Suprapubic skin (tissue), 4 donors: Measurements from ENCODE around the gene MYH6.
"Not testable (repeated sequence)": the region's sequence is repeated elsewhere in the genome, so short reads cannot be mapped to it uniquely, and the experiment has no call there.

ENCODE experiments used
- EP300 ChIP-seq: sonication (generic); formaldehyde crosslinking; IDR thresholded peaks from one replicate; pipeline ENCODE4 v1.6.1; 2017; ENCODE audit warnings: antibody characterized with exemption
- POLR2A ChIP-seq, 2 donors: fragments of 450-650 bp; IDR thresholded peaks; one replicate each; pipeline ENCODE4 v1.6.1; 2017; ENCODE audit warnings: antibody characterized with exemption in 2 of 2, mild to moderate bottlenecking in 2 of 2, moderate library complexity in 2 of 2
- POLR2AphosphoS5 ChIP-seq, 3 donors: sonication (generic); formaldehyde crosslinking; IDR thresholded peaks; one replicate each; pipeline ENCODE4 v1.6.1; 2017; ENCODE audit warnings: antibody characterized with exemption in 3 of 3
- TF ChIP-seq, protein P1 (sequence below), 2 donors: fragments of 200-600 bp in 1 of 2; fragments of 450-650 bp in 1 of 2; sonication (generic) in 1 of 2; IDR thresholded peaks; one replicate each; pipeline ENCODE4 v1.5.1; 2016 to 2019; ENCODE audit warnings: antibody characterized with exemption in 2 of 2, mild to moderate bottlenecking in 1 of 2, moderate library complexity in 1 of 2

DNA sequence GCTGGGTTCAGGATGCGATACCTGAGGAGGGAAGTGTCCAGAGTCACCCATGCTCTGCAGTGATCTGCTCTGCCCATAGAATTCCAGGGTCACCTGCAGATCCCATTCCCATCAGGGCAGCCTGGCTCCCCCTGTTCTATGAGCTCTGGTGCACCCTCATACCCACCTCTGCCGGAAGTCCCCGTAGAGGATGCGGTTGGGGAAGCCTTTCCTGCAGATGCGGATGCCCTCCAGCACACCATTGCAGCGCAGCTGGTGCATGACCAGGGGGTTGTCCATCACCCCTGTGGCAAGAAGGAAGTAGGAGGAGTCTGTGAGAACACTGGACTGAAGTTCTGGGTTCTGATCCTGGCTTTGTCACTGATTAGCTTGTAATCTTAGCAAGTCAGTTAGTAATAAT, 17.7 kb upstream of the MYH6 start:
- TF ChIP-seq POLR2AphosphoS5 (IDR thresholded peaks at IDR 0.05); POLR2A (IDR thresholded peaks at IDR 0.05); EP300: not testable (repeated sequence)
- TF ChIP-seq, protein P1, sequence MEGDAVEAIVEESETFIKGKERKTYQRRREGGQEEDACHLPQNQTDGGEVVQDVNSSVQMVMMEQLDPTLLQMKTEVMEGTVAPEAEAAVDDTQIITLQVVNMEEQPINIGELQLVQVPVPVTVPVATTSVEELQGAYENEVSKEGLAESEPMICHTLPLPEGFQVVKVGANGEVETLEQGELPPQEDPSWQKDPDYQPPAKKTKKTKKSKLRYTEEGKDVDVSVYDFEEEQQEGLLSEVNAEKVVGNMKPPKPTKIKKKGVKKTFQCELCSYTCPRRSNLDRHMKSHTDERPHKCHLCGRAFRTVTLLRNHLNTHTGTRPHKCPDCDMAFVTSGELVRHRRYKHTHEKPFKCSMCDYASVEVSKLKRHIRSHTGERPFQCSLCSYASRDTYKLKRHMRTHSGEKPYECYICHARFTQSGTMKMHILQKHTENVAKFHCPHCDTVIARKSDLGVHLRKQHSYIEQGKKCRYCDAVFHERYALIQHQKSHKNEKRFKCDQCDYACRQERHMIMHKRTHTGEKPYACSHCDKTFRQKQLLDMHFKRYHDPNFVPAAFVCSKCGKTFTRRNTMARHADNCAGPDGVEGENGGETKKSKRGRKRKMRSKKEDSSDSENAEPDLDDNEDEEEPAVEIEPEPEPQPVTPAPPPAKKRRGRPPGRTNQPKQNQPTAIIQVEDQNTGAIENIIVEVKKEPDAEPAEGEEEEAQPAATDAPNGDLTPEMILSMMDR (IDR thresholded peaks at IDR 0.05) = not testable (repeated sequence)
